Smooth muscle cell of trachea (primary cell): ENCODE results near the gene TSPYL4. TPM values are rescaled to one million over a fixed set of nuclear protein-coding genes. Genes with fewer than 3 reads are reported as not detected.

Experiments used
- total RNA-seq: library from RNA; depleted of rRNA; stranded (reverse); fragments of >200 nt; gene quantifications from 2 replicates; pipeline ENCODE4 v1.2.1, GENCODE V29; 2014

TSPYL4 gene
- 6.3 and 10.5 TPM in 2 replicates for total RNA-seq

DNA sequence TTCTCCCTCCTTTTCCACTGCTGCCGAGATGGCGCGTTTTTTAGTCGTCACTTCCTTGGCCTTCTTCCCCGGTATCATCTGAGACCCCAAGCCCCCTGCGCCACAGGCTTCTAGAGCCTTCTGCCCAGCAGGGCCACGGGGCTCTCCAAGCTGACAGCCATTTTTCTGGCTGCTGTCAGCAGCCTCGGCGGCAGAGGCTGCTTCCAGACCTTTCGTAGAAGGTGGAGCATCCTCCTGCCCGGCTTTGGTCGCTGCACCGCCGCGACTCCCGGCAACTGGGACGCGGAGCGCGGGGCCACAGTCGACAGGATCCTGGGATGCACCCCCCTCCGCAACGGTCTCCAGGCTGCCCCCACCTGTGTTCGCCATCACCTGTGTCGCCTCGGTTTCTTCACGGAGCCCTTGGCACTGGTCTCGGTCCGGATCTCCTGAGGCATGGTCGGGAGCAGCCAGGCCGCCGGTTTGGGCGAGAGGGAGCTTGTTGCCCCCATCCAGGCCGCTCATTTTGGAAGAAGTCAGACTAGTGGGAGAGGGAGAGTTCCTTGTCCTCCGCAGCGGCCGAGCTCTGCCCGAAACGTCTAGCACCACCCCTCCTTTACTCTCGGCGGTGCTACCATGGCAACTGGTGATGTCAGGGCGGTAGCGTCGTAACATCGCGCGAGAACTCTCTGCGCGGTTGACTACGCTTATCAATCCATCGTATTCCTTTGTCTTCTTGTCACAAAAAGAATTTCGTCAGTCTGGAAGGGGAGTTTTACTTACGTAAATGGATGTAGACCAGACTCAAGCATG lies at the start of gene TSPYL4:
TSPYL4 (minus strand) TSS at position 571 of the 792 bp plus-strand sequence; CDS start at position 504, 67 bp downstream.

DNA sequence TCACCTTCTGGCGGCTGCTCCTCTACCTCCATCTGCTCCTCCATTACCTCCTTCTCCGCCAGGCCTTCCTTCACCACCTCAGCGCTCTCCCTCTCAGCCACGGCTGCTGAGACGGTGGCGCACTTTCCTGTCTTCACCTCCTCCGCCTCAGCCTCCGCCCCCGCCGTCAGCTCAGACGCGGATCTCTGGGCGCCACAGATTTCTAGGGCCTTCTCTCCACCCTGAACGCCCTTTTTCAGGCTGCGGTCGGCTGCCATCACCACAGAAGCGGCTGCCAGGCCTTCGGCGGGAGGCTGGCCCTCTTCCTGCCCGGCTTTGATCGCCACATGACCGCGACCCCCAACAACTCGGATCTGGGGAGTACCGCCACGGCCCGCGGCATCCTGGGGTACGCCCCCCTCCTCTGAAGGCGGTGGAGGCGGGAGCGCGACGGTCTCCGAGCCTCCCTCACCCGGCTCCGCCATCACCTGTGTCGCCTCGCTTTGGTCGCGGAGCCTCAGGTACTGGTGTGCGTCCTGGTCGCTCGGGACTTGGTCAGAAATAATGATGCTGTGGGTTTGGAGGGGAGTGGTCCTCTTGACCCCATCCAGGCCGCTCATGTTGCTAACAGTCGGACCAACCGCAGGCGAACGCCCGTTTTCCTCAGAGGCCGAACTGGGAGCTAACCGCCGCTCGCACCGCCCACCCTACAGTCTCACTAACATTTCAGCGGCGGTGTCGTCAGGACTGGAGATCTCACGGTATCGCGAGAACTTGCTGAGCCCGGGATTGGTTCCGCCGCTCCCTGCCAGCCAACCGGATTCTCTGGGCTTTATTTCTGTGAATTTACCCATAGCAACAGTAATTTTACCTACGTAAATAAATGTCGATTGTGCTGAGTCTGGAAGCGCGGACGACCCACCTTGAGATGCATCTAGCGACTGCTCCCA lies 25.6 kb upstream of the TSPYL4 start, which contains the start of gene TSPYL1:
TSPYL1 (minus strand) TSS at position 699 of the 929 bp plus-strand sequence; CDS start at position 599, 100 bp downstream.

Other genes with a start within 250 kb of the TSPYL4 start
- 1.5 and 1.7 TPM in 2 replicates for gene FRK, start 193.2 kb downstream of the TSPYL4 start, total RNA-seq
- gene NT5DC1, start 153.2 kb downstream of the TSPYL4 start, total RNA-seq = 7.6 and 8.1 TPM in 2 replicates
- 5.2 and 9.9 TPM in 2 replicates for gene COL10A1, start 127.9 kb downstream of the TSPYL4 start, total RNA-seq
- gene TSPYL1, start 25.9 kb upstream of the TSPYL4 start, total RNA-seq = 75.6 and 110 TPM in 2 replicates
- gene DSE, start 116.9 kb upstream of the TSPYL4 start, total RNA-seq = 64.4 and 122 TPM in 2 replicates
- gene CALHM6, start 207.3 kb upstream of the TSPYL4 start, total RNA-seq = 0.33 and 0.44 TPM in 2 replicates